Upper lobe of right lung (tissue), 1 donor: ENCODE results near the gene PIH1D1. TPM values are rescaled to one million over a fixed set of nuclear protein-coding genes. Genes with fewer than 3 reads are reported as not detected.
A peak's percentile ranks its signal among the peaks of the same experiment; 100 is the strongest.

Source experiments
- ATAC-seq: fragments of 200-7000 bp; cut with Tn5 transposase; one replicate; pipeline ENCODE4 v1.9.1; 2020; ENCODE audit warnings: mild to moderate bottlenecking, moderate library complexity
- DNase-seq: peaks from one replicate; pipeline ENCODE4 v3.0.0-alpha.2; 2020
- H3K27ac ChIP-seq: fragments of 200-600 bp; one replicate; pipeline ENCODE4 v1.8.0; 2022
- H3K27me3 ChIP-seq: fragments of 200-600 bp; one replicate; pipeline ENCODE4 v1.8.0; 2022; ENCODE audit warnings: mild to moderate bottlenecking
- H3K36me3 ChIP-seq: fragments of 200-600 bp; one replicate; pipeline ENCODE4 v1.8.0; 2022
- H3K4me1 ChIP-seq: fragments of 200-600 bp; one replicate; pipeline ENCODE4 v1.8.0; 2022
- H3K4me3 ChIP-seq: fragments of 200-600 bp; one replicate; pipeline ENCODE4 v1.8.0; 2022; ENCODE audit warnings: mild to moderate bottlenecking
- H3K9me3 ChIP-seq: fragments of 200-600 bp; one replicate; pipeline ENCODE4 v1.8.0; 2022
- intact Hi-C: fragments of 100-400 bp; cut with DNase I; formaldehyde crosslinking; loops from one replicate; pipeline ENCODE4 v1.11.0; 2022
- total RNA-seq: library from RNA; stranded (reverse); fragmentation: NEBNext Ultra II Directional; extraction: Animal tissue kit (Norgen Biotek cat#: 25700); gene quantifications from one replicate; pipeline ENCODE4 v1.2.1, GENCODE V29; 2021
- TF ChIP-seq, protein P1 (sequence below): fragments of 200-600 bp; IDR thresholded peaks from one replicate; pipeline ENCODE4 v1.8.0; 2022; ENCODE audit warnings: antibody characterized with exemption
- donor health status: DM: no; HTN: yes; CAD: no; lungs with severe emphysema.

The PIH1D1 gene
- total RNA-seq, 1 donor from 2014 or later: 64.2 TPM

DNA sequence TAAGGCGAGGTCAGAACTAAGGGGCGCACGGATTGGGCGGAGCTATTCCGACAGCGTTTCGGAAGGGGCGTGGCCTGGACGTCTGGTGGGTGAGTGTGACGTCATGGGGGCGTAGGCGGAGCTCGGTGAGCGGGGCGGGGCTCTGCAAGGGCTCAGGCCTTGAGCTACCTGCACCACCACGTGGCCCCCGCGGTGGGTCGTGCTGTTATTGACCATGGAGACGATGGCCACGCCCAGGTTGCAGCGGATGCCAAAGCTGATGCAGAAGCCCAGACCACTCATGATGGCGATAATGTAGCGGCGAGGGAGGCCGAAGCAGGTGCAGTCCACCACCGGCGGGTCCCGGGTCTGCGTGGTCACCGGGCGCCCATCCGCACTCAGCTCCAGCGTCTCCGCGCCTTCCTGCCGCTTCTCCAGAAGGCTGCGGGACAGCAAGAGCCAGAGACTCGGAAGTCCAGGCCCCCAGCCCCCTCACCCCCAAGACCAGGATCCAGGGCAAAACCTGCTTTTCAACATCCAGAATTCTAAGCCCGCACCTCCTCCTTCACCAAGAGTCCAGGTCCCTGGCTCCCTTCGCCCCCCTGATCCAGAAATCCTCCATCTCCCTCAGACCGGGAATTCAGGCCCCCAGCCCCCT is 15.1 kb downstream of the PIH1D1 start:
- Histone ChIP-seq H3K4me1 (no peaks in the 10 kb centered on the region), H3K4me3 (no peak overlapping the region), H3K36me3 (no peaks in the 10 kb centered on the region), H3K27ac (no peak overlapping the region), H3K27me3 (peaks cover 88% of the 10 kb centered on the region), H3K9me3 (no peaks in the 10 kb centered on the region)
- ATAC-seq (peak; percentile 11), DNase-seq (no peak)
- TF ChIP-seq, protein P1, sequence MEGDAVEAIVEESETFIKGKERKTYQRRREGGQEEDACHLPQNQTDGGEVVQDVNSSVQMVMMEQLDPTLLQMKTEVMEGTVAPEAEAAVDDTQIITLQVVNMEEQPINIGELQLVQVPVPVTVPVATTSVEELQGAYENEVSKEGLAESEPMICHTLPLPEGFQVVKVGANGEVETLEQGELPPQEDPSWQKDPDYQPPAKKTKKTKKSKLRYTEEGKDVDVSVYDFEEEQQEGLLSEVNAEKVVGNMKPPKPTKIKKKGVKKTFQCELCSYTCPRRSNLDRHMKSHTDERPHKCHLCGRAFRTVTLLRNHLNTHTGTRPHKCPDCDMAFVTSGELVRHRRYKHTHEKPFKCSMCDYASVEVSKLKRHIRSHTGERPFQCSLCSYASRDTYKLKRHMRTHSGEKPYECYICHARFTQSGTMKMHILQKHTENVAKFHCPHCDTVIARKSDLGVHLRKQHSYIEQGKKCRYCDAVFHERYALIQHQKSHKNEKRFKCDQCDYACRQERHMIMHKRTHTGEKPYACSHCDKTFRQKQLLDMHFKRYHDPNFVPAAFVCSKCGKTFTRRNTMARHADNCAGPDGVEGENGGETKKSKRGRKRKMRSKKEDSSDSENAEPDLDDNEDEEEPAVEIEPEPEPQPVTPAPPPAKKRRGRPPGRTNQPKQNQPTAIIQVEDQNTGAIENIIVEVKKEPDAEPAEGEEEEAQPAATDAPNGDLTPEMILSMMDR: no peak
- intact Hi-C loops: no loop called here

DNA sequence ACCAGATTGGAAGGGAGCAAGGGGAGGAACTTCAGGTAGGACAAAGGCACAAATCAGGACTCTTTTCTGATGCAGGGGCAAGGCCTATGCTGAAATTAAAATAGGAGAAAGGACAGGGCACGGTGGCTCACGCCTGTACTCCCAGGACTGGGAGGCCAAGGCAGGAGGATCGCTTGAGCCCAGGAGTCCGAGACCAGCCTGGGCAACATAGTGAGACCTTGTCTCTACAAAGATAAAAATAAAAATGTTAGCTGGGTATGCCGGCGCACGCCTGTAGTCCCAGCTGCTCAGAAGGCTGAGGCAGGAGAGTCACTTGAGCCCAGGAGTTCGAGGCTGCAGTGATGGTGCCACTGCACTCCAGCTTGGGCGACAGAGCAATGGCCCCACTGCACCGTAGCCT is 15.9 kb downstream of the PIH1D1 start:
- TF ChIP-seq, protein P1: no peak
- Histone ChIP-seq H3K27ac (no peak overlapping the region), H3K36me3 (no peaks in the 10 kb centered on the region), H3K9me3 (no peaks in the 10 kb centered on the region), H3K27me3 (peaks cover 90% of the 10 kb centered on the region), H3K4me1 (no peaks in the 10 kb centered on the region), H3K4me3 (no peak overlapping the region)
- no peak for DNase-seq
- ATAC-seq: no peak
- intact Hi-C loops: no loop called here

DNA sequence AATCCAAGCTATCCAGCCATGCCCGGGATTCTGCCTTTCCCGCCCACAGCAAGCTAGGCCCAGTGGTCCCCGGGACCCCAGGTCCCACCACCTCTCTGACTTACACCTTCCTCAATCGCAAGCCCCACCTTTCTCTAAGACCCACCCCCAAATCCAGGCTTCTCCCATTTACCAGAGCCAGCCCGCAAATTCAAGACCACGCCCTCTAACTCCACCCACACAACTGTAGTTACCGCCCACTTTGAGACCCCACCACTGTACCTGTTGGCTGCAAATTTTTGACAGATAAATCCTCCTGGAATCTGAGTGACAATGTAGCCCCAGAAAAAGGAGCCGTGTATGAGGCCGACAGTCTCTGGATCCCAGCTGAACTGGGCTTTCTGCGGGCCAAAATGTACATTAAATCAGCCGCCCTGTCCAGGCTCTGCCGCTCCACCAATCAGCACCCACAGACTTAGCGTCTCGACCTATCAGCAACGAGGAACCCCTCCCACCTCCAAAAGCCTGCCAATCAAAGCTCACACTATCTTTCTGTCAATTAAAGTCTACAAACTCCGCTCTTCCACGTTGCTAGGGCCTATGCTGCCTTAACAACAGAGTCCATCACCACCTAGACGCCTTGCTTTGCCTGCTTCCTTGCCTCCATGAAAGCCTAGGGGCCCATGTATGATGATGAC is 16.6 kb downstream of the PIH1D1 start:
- intact Hi-C loops: no loop called here
- TF ChIP-seq, protein P1: no peak
- ATAC-seq: no peak
- Histone ChIP-seq H3K4me1 (no peaks in the 10 kb centered on the region), H3K27me3 (peaks cover 90% of the 10 kb centered on the region), H3K4me3 (no peak overlapping the region), H3K36me3 (no peaks in the 10 kb centered on the region), H3K9me3 (no peaks in the 10 kb centered on the region), H3K27ac (no peak overlapping the region)
- DNase-seq: no peak

DNA sequence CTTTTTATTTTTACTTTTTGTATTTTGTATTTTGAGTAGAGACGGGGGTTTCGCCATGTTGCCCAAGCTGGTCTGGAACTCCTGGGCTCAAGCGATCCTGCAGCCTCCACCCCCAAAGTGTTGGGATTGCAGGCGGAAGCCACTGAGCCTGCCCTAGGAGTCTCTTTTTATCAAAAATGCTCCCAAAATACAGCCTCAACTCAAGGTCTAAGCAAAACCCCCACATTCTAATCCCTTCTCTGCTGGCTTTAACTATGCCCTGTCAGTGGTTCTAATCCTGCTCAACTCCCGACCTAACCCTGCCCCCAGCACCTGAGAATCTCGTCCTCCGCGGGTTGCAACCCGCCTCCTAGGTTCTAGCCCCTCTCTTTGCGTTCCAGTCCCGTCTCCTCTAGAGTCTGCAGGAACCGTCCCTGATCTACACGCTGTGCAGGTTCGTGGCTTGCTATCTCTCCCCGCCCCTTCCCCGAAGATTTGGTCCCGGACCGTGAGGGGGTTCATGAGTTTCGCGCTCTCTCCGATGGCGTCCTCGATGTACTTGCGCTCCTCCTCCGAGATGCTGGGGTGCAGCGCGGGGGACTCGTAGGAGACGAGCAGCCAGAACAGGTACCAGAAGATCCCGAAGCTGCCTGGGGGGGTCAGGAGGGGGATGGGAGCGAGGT is 18.2 kb downstream of the PIH1D1 start:
- Histone ChIP-seq H3K4me3 (no peak overlapping the region), H3K4me1 (no peaks in the 10 kb centered on the region), H3K27me3 (peaks cover 88% of the 10 kb centered on the region), H3K9me3 (no peaks in the 10 kb centered on the region), H3K36me3 (no peaks in the 10 kb centered on the region), H3K27ac (no peak overlapping the region)
- TF ChIP-seq, protein P1: no peak
- ATAC-seq (no peak), DNase-seq (no peak)
- intact Hi-C loops: no loop called here

DNA sequence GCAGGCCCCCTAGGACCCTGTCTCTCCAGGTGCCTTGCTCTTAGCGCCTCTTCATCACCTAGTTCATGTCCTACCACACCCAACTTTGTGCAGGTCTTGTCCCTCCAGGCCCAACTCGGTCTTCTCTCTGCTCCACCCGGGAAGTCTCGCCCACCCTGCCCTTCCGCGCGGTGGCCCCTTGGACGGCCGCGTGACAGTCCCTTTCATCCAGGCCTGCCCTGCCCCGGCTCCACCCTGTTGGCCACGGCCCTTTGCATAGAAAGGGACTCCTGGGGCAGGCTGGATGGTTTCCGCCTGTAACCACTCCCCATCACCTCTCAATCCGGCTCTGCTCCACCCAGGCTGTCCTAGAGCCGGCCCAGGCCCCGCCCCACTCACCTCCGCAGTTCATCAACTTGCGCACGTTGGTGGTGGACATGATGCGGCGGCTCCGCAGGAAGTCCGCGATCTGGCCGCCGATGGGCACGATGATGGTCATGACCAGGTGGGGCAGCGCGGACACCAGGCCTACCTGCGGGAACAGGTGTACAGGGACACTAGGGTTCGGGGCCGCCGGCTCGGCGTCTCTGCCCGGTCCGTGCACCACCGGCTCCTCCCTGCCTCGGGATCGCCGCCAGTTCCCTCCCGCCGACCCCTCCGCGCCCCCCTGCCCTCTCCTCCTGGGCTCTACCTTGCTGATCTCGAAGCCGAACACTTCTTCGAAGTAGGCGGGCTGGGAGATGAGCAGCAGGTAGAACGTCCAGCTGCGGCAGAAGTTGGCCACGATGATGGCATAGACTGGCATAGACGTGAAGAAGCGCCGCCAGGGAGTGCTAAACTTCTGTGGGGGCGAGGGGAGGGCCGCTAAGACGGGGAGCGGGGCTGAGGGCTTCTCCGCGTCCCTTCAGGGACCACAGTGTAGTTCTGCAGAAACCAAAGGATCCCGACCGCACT is 19.2 kb downstream of the PIH1D1 start:
- H3K4me3 ChIP-seq: no peak overlapping the region
- no peaks in the 10 kb centered on the region for H3K36me3 ChIP-seq
- peak; percentile 38 for ATAC-seq
- intact Hi-C loops: no loop called here
- no peak for DNase-seq
- H3K9me3 ChIP-seq: no peaks in the 10 kb centered on the region
- peaks cover 4% of the 10 kb centered on the region for H3K4me1 ChIP-seq
- TF ChIP-seq, protein P1: no peak
- H3K27ac ChIP-seq: no peak overlapping the region
- H3K27me3 ChIP-seq: peaks cover 92% of the 10 kb centered on the region
